Putamen (tissue), 1 donor: ENCODE data around the gene PRKN.

Experiments used
- DNase-seq: peaks from one replicate; pipeline ENCODE4 v3.0.0-alpha.2; 2016; ENCODE audit warnings: low spot score

PRKN gene

GRCh38 chr6:161716176-161716575 is 1011.4 kb downstream of the PRKN start:
- no peak for DNase-seq

GRCh38 chr6:161711938-161712337 is 1015.6 kb downstream of the PRKN start:
- DNase-seq: no peak

- DNase-seq: no peak
Measured at GRCh38 chr6:161711515-161711914, 1016.1 kb downstream of the PRKN start.

GRCh38 chr6:161710698-161711097 is 1016.9 kb downstream of the PRKN start:
- no peak for DNase-seq

GRCh38 chr6:161701056-161701455 is 1026.5 kb downstream of the PRKN start:
- no peak for DNase-seq

GRCh38 chr6:161696801-161697200 is 1030.8 kb downstream of the PRKN start:
- no peak for DNase-seq

- DNase-seq: no peak
Measured at GRCh38 chr6:161694995-161695394, 1032.6 kb downstream of the PRKN start.

- no peak for DNase-seq
Measured at GRCh38 chr6:161686655-161687054, 1040.9 kb downstream of the PRKN start.

- no peak for DNase-seq
Measured at GRCh38 chr6:161684731-161685475, 1042.7 kb downstream of the PRKN start.

- no peak for DNase-seq
Measured at GRCh38 chr6:161683400-161683799, 1044.2 kb downstream of the PRKN start.

GRCh38 chr6:161682982-161683381 is 1044.6 kb downstream of the PRKN start:
- no peak for DNase-seq

- no peak for DNase-seq
Measured at GRCh38 chr6:161679980-161680538, 1047.5 kb downstream of the PRKN start.

GRCh38 chr6:161677188-161677587 is 1050.4 kb downstream of the PRKN start:
- no peak for DNase-seq

GRCh38 chr6:161676586-161676985 is 1051.0 kb downstream of the PRKN start:
- no peak for DNase-seq

- DNase-seq: no peak
Measured at GRCh38 chr6:161674930-161675682, 1052.5 kb downstream of the PRKN start.

GRCh38 chr6:161673026-161673425 is 1054.5 kb downstream of the PRKN start:
- no peak for DNase-seq

- no peak for DNase-seq
Measured at GRCh38 chr6:161671117-161671516, 1056.4 kb downstream of the PRKN start.

- no peak for DNase-seq
Measured at GRCh38 chr6:161668665-161669064, 1058.9 kb downstream of the PRKN start.

- DNase-seq: no peak
Measured at GRCh38 chr6:161667957-161668356, 1059.6 kb downstream of the PRKN start.

GRCh38 chr6:161663682-161664081 is 1063.9 kb downstream of the PRKN start:
- no peak for DNase-seq

- no peak for DNase-seq
Measured at GRCh38 chr6:161660666-161661571, 1066.6 kb downstream of the PRKN start.

GRCh38 chr6:161658211-161658610 is 1069.4 kb downstream of the PRKN start:
- no peak for DNase-seq
